Upper lobe of left lung (tissue), 6 donors: Measurements from ENCODE around the gene CLIC3. TPM values are rescaled to one million over a fixed set of nuclear protein-coding genes. Genes with fewer than 3 reads are reported as not detected.

Source experiments
- ATAC-seq, 2 donors: fragments of 200-7000 bp; cut with Tn5 transposase; one replicate each; pipeline ENCODE4 v1.9.1; 2022; ENCODE audit warnings: mild to moderate bottlenecking in 2 of 2, moderate library complexity in 2 of 2; ENCODE audit not compliant: low FRiP score in 2 of 2
- DNase-seq, 2 donors: peaks; one replicate each; pipeline ENCODE4 v3.0.0-alpha.2; 2019 to 2020
- H3K27ac ChIP-seq, 4 donors: fragments of 200-600 bp; sonication (generic); one replicate each; pipeline ENCODE4 v1.5.1; 2016 to 2019
- H3K27me3 ChIP-seq, 4 donors: fragments of 200-600 bp; sonication (generic); one replicate each; pipeline ENCODE4 v1.5.1; 2017 to 2019
- H3K36me3 ChIP-seq, 4 donors: fragments of 200-600 bp; sonication (generic); one replicate each; pipeline ENCODE4 v1.5.1; 2016 to 2019
- H3K4me1 ChIP-seq, 4 donors: fragments of 200-600 bp; sonication (generic); one replicate each; pipeline ENCODE4 v1.5.1; 2018 to 2019
- H3K4me3 ChIP-seq, 4 donors: fragments of 200-600 bp; sonication (generic); one replicate each; pipeline ENCODE4 v1.5.1; 2017 to 2019; ENCODE audit warnings: mild to moderate bottlenecking in 2 of 4, moderate library complexity in 1 of 4
- H3K9me3 ChIP-seq, 4 donors: fragments of 200-600 bp; sonication (generic); one replicate each; pipeline ENCODE4 v1.5.1; 2018 to 2019
- EP300 ChIP-seq, 4 donors: sonication (generic); formaldehyde crosslinking; IDR thresholded peaks; one replicate each; pipeline ENCODE4 v1.5.1; 2017; ENCODE audit warnings: antibody characterized with exemption in 4 of 4, control low read depth in 2 of 4
- POLR2A ChIP-seq, 4 donors: fragments of 450-650 bp; IDR thresholded peaks; one replicate each; pipeline ENCODE4 v1.5.1; 2016 to 2017; ENCODE audit warnings: antibody characterized with exemption in 4 of 4, mild to moderate bottlenecking in 2 of 4
- POLR2AphosphoS5 ChIP-seq, 2 donors: sonication (generic); formaldehyde crosslinking; IDR thresholded peaks; one replicate each; pipeline ENCODE4 v1.5.1; 2017; ENCODE audit warnings: antibody characterized with exemption in 2 of 2
- WGBS, 2 donors: methylation state at CpG; one replicate each; pipeline ENCODE4 v1.1.5; 2017 to 2018; 5-methylcytosine and 5-hydroxymethylcytosine counted together
- total RNA-seq, 6 donors: library from RNA; depleted of rRNA in 4 of 6; stranded (reverse); fragments of >200 nt in 4 of 6; gene quantifications; one replicate each; pipeline versions ENCODE4 v1.1.0 to v1.2.1, GENCODE V29; 2016 to 2021
- TF ChIP-seq, protein P1 (sequence below), 6 experiments: fragments of 450-650 bp in 4 of 6; fragments of 200-600 bp in 2 of 6; sonication (generic) in 2 of 6; IDR thresholded peaks; one replicate each; pipeline ENCODE4 v1.5.1; 2016 to 2019; ENCODE audit warnings: antibody characterized with exemption in 6 of 6
- donor health status: DM: no; HTN: no; CAD: no; lungs with moderate emphysema.
- donor health status: DM: no; HTN: yes; CAD: no; lungs with severe emphysema.

CLIC3 gene
- total RNA-seq, 6 donors from 2014 or later: 41.9 to 132 (median 85.2) TPM

GRCh38 chr9:136982232-136983051, 13.9 kb downstream of the CLIC3 start, which contains the start of gene LCNL1:
LCNL1 (plus strand) TSS chr9:136982993; CDS start chr9:136983587, 594 bp downstream.
- peaks cover 0 to 18% (median 13%) of the 10 kb centered on the region in 4 donors for H3K27me3 ChIP-seq
- peaks cover 21 to 53% (median 42%) of the 10 kb centered on the region in 4 donors for H3K4me1 ChIP-seq
- TF ChIP-seq POLR2A (IDR thresholded peaks at IDR 0.05) (no peak), POLR2AphosphoS5 (IDR thresholded peaks at IDR 0.05) (no peak), EP300 (IDR thresholded peaks at IDR 0.05) (no peak)
- TF ChIP-seq, protein P1, sequence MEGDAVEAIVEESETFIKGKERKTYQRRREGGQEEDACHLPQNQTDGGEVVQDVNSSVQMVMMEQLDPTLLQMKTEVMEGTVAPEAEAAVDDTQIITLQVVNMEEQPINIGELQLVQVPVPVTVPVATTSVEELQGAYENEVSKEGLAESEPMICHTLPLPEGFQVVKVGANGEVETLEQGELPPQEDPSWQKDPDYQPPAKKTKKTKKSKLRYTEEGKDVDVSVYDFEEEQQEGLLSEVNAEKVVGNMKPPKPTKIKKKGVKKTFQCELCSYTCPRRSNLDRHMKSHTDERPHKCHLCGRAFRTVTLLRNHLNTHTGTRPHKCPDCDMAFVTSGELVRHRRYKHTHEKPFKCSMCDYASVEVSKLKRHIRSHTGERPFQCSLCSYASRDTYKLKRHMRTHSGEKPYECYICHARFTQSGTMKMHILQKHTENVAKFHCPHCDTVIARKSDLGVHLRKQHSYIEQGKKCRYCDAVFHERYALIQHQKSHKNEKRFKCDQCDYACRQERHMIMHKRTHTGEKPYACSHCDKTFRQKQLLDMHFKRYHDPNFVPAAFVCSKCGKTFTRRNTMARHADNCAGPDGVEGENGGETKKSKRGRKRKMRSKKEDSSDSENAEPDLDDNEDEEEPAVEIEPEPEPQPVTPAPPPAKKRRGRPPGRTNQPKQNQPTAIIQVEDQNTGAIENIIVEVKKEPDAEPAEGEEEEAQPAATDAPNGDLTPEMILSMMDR (IDR thresholded peaks at IDR 0.05): no peak
- H3K9me3 ChIP-seq: no peaks in the 10 kb centered on the region
- H3K27ac ChIP-seq: peak within 1 kb of the TSS; percentile 79 to 87 (median 83)
- ATAC-seq (no peak), DNase-seq (peak in 1 of 2 donors; percentile 77)
- no peak within 1 kb of the TSS for H3K4me3 ChIP-seq
- 71 to 84% methylated on average over 8 to 18 of the region's 18 CpGs for WGBS, 2 donors
- H3K36me3 ChIP-seq: no peaks in the 10 kb centered on the region

DNA sequence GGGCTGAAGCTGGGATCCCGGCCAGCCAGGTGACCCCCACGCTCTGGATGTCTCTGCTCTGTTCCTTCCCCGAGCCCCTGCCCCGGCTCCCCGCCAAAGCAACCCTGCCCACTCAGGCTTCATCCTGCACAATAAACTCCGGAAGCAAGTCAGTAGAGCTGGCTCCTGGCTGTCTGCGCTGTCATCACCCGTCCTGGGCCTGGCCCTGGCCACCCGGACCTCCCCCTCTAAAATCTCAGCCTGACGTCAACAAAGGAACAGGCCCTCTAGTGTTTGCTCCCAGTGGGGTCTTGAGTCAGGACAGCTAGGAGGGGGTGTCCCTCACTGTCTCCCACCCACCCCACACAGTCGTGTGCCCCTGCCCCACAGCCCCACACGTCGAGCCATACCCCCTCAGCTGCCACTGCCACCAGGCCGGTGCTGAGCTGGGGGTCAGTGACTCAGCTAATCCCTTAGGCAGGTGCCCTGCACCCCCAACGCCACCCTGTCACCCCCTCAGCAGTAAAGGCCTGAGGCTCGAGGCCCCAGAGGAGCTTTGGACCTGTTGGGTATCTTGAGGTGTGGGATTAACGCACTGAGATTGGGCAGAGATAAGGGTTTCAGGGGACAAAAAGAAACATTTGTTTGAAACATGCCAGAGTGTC, 14.7 kb downstream of the CLIC3 start:
- Histone ChIP-seq H3K36me3 (no peaks in the 10 kb centered on the region), H3K9me3 (no peaks in the 10 kb centered on the region), H3K27me3 (peaks cover 0 to 18% (median 13%) of the 10 kb centered on the region in 4 donors), H3K4me1 (peaks cover 27 to 61% (median 49%) of the 10 kb centered on the region in 4 donors), H3K27ac (peak overlapping the region; percentile 79 to 87 (median 83)), H3K4me3 (no peak overlapping the region)
- TF ChIP-seq POLR2A (IDR thresholded peaks at IDR 0.05): no peak
- TF ChIP-seq, protein P1 (IDR thresholded peaks at IDR 0.05): no peak
- peak in 1 of 2 donors; percentile 10 for TF ChIP-seq POLR2AphosphoS5 (IDR thresholded peaks at IDR 0.05)
- TF ChIP-seq EP300 (IDR thresholded peaks at IDR 0.05): no peak
- peak in 1 of 2 donors; percentile 78 for DNase-seq
- WGBS, 2 donors: 53 to 70% methylated on average over 8 to 16 of the region's 17 CpGs
- ATAC-seq: no peak

DNA sequence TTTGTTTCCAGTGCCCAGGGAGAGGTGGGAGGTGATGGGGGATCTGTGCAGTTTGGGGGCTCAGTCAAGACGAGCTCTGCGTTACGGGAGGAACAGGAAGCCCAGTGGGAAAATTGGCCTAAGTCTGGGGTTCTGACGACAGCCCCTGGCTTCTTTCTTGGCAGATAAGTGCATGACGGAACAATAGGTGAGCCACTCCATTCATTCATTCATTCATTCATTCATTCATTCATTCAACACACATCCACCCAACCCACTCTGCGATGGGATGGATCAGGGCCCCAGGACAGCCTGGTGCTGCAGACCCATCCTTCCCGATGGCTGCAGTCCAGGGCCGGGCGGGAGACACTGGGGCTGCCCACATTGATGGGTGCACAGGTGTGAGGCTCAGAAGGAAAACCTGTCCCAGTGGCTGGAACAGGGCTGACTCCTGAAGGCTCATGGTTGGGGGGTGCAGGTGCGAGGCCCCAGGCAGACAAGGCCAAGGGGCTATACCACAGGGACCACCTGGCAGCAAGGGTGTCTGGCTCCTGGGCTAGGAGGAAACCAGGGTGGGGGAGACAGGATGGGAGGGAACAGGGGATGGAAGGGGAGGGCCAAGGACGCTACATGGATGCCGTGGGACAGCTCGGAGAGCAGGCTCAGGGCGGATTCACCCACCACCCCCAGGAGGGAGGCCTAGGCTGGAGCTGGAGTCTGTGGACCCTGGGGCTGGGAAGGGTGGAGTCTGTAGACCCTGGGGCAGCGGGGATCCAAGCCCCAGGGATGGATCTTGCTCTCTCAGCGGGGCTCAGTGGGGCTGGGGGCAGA, 15.5 kb downstream of the CLIC3 start:
- peaks cover 0 to 16% (median 12%) of the 10 kb centered on the region in 4 donors for H3K27me3 ChIP-seq
- H3K4me1 ChIP-seq: peaks cover 35 to 69% (median 57%) of the 10 kb centered on the region in 4 donors
- H3K27ac ChIP-seq: peak overlapping the region; percentile 79 to 87 (median 83)
- ATAC-seq (no peak), DNase-seq (peak in 1 of 2 donors; percentile 71)
- whole genome bisulfite sequencing, 2 donors: 76 to 83% methylated on average over 12 to 16 of the region's 16 CpGs
- no peaks in the 10 kb centered on the region for H3K36me3 ChIP-seq
- H3K9me3 ChIP-seq: no peaks in the 10 kb centered on the region
- TF ChIP-seq POLR2AphosphoS5 (IDR thresholded peaks at IDR 0.05) (no peak), POLR2A (IDR thresholded peaks at IDR 0.05) (no peak), EP300 (IDR thresholded peaks at IDR 0.05) (no peak)
- TF ChIP-seq, protein P1 (IDR thresholded peaks at IDR 0.05): no peak
- H3K4me3 ChIP-seq: no peak overlapping the region

DNA sequence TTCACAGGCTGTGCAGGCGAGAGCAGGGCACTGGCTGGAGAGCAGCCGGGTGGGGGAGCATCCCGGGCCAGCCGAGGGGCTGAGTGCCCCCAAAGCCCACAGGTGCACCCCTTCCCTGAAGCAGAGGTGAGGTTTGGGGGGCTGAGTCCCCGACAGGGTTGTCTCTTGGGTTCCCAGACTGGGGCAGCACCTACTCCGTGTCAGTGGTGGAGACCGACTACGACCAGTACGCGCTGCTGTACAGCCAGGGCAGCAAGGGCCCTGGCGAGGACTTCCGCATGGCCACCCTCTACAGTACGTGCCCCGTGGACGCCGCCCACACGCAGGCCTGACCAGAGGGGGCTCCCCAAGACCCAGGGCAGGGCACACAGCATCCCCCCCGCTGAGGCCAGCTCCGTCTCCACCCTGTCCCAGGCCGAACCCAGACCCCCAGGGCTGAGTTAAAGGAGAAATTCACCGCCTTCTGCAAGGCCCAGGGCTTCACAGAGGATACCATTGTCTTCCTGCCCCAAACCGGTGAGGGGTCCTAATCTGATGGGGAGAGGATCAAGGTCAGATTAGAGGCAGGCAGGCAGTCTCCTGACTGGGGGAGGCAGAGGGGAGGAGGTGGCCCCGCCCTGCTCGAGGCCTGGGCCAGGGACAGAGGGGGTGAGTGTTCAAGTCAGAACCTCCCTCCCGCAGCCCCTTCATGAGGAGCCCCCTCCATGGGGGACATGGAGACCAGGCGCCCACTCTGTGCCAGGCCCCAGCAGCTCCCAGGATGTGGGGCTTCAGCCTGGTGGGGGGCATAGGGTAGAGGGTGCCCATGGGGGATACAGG, 16.4 kb downstream of the CLIC3 start:
- no peaks in the 10 kb centered on the region for H3K9me3 ChIP-seq
- no peak for TF ChIP-seq POLR2AphosphoS5 (IDR thresholded peaks at IDR 0.05)
- no peak for TF ChIP-seq POLR2A (IDR thresholded peaks at IDR 0.05)
- no peak for TF ChIP-seq EP300 (IDR thresholded peaks at IDR 0.05)
- TF ChIP-seq, protein P1 (IDR thresholded peaks at IDR 0.05): no peak
- WGBS, 2 donors: 86 to 89% methylated on average over 8 to 18 of the region's 26 CpGs
- ATAC-seq (no peak), DNase-seq (peak in 1 of 2 donors; percentile 78)
- no peaks in the 10 kb centered on the region for H3K36me3 ChIP-seq
- peak overlapping the region; percentile 79 to 87 (median 83) for H3K27ac ChIP-seq
- H3K27me3 ChIP-seq: peaks cover 0 to 8% (median 4%) of the 10 kb centered on the region in 4 donors
- peaks cover 37 to 71% (median 60%) of the 10 kb centered on the region in 4 donors for H3K4me1 ChIP-seq
- no peak overlapping the region for H3K4me3 ChIP-seq
